Measurements from ENCODE around the gene TNFAIP8L3.

TNFAIP8L3 gene

DNA sequence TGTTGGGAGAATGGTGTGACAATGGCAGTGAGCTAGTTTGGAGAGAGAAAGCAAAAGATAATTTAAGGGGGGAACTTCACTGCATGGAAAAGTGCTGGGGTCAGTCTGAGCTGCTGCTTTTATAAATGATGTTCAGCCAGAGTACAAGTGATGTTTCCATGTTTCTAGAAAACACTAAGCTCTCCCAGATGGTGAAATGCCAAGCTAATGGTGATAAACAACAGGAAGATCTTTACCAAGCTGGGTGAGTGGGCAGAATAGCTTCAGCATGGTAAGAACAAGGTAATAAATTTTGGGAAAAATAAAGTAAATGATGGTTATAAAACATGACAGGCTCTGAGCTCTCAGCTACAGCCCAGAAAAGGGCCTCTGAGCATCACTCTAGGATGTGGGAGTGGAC lies 29.4 kb downstream of the TNFAIP8L3 start:
- TF ChIP-seq CTCF (IDR thresholded peaks at IDR 0.05; ENCODE audit: low read length, missing control alignments): no peak
- no peak for DNase-seq (ENCODE audit: low read depth)
- H3K4me3 ChIP-seq (replicated peaks; ENCODE audit: low read depth, low read length): no peak overlapping the region

GRCh38 chr15:51062736-51063135 lies 32.0 kb downstream of the TNFAIP8L3 start:
- no peak overlapping the region for H3K4me3 ChIP-seq (replicated peaks; ENCODE audit: low read depth, low read length)
- TF ChIP-seq CTCF (IDR thresholded peaks at IDR 0.05; ENCODE audit: low read length, missing control alignments): no peak
- DNase-seq (ENCODE audit: low read depth): no peak

GRCh38 chr15:51060030-51060673 lies 34.6 kb downstream of the TNFAIP8L3 start:
- DNase-seq (ENCODE audit: low read depth): no peak
- no peak overlapping the region for H3K4me3 ChIP-seq (replicated peaks; ENCODE audit: low read depth, low read length)
- no peak for TF ChIP-seq CTCF (IDR thresholded peaks at IDR 0.05; ENCODE audit: low read length, missing control alignments)

DNA sequence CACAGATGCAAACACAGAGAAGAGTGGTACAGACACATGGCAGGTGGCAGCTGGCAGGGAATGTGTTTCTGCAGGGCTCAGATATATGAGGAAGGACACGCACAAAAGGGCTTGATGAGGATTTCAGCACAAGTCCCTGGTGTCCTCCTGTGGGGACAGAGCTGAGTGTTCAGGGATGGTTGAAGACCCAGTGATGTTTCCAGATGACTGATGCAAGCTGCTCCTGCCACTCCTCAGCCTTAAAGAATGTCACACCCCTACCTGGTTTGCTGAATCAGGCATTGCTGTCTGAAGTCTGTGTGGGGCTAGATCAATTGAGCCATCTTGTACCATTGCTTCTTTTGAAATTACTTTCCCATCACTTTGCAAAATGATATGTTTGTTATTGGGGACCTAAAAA lies 40.2 kb downstream of the TNFAIP8L3 start:
- DNase-seq (ENCODE audit: low read depth): no peak
- H3K4me3 ChIP-seq (replicated peaks; ENCODE audit: low read depth, low read length): no peak overlapping the region
- no peak for TF ChIP-seq CTCF (IDR thresholded peaks at IDR 0.05; ENCODE audit: low read length, missing control alignments)

- TF ChIP-seq CTCF (IDR thresholded peaks at IDR 0.05; ENCODE audit: low read length, missing control alignments): no peak
- H3K4me3 ChIP-seq (replicated peaks; ENCODE audit: low read depth, low read length): no peak overlapping the region
- DNase-seq (ENCODE audit: low read depth): no peak
Measured at GRCh38 chr15:51053571-51053970, 41.1 kb downstream of the TNFAIP8L3 start.

- TF ChIP-seq CTCF (IDR thresholded peaks at IDR 0.05; ENCODE audit: low read length, missing control alignments): no peak
- no peak overlapping the region for H3K4me3 ChIP-seq (replicated peaks; ENCODE audit: low read depth, low read length)
- peak; percentile 64 for DNase-seq (ENCODE audit: low read depth)
Measured at GRCh38 chr15:51051776-51052175, 42.9 kb downstream of the TNFAIP8L3 start.

GRCh38 chr15:51049081-51049480 lies 45.6 kb downstream of the TNFAIP8L3 start:
- no peak for DNase-seq (ENCODE audit: low read depth)
- TF ChIP-seq CTCF (IDR thresholded peaks at IDR 0.05; ENCODE audit: low read length, missing control alignments): no peak
- no peak overlapping the region for H3K4me3 ChIP-seq (replicated peaks; ENCODE audit: low read depth, low read length)

Measured in fibroblast of pulmonary artery (primary cell).